Inflammatory macrophage (primary cell): Measurements from ENCODE around the gene MBD6.
"Not testable (repeated sequence)": the region's sequence is repeated elsewhere in the genome, so short reads cannot be mapped to it uniquely, and the experiment has no call there.

Experiments used
- DNase-seq, 2 donors: peaks; one replicate each; pipeline ENCODE4 v3.0.0-alpha.2; 2020 to 2022

Gene MBD6

DNA sequence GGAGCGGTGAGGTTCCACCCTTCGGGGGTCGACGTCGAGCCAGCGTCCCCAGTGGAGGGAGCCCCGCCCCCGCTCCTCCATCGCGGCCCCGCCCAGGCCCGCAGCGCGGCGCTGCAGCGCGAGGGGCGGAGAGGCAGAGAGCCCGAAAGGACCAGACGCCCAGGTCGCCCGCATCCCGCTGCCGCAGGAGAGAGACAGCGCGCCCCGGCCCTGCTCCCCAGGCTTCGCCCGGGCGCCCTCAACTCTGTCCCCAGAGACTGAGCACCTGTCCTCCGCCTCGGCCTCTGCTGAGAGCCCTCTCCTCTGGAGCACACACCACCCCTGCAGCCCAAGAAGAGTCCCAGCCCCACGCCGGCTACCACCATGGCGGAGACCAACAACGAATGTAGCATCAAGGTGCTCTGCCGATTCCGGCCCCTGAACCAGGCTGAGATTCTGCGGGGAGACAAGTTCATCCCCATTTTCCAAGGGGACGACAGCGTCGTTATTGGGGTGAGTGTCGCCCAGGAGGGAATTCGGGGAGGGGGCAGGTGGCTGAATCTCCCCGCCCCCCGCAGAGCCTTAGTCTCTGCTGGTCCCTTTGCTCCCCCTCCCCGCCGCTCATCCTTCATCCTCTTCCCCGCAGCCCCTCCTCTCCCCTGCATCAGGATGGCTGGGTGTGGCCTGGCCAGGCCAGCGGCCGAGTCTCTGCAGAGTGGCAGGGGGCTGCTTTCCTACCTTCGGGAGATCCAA is 27.5 kb downstream of the MBD6 start, which contains the start of gene KIF5A:
Gene KIF5A, plus strand, starts transcription at position 136 of the 732 bp plus-strand sequence. Its CDS starts 228 bp downstream, at position 364.
- DNase-seq, result no peak

GRCh38 chr12:57550641-57551549 is 28.3 kb downstream of the MBD6 start:
- DNase-seq, result no peak

- no peak for DNase-seq
Measured at GRCh38 chr12:57551637-57552305, 29.1 kb downstream of the MBD6 start.

DNA sequence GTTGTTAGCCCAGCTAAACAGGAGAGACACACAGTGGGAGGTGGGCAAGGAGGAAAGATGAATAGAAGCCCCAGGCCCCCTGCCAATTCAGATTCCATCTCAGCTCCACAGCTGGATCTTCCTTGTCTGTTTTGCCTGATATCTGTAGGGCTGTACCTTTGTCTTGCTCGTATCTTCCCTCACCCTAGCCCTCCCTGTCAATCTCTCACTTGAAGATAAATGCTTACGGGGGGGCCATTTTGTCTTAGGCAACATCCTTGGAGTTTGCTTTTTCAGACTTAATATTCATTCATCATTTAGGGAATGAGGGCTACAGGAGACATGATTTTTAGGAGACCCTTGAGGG is 29.7 kb downstream of the MBD6 start:
- DNase-seq, result no peak

GRCh38 chr12:57552835-57553313 is 30.2 kb downstream of the MBD6 start:
- DNase-seq, result no peak

DNA sequence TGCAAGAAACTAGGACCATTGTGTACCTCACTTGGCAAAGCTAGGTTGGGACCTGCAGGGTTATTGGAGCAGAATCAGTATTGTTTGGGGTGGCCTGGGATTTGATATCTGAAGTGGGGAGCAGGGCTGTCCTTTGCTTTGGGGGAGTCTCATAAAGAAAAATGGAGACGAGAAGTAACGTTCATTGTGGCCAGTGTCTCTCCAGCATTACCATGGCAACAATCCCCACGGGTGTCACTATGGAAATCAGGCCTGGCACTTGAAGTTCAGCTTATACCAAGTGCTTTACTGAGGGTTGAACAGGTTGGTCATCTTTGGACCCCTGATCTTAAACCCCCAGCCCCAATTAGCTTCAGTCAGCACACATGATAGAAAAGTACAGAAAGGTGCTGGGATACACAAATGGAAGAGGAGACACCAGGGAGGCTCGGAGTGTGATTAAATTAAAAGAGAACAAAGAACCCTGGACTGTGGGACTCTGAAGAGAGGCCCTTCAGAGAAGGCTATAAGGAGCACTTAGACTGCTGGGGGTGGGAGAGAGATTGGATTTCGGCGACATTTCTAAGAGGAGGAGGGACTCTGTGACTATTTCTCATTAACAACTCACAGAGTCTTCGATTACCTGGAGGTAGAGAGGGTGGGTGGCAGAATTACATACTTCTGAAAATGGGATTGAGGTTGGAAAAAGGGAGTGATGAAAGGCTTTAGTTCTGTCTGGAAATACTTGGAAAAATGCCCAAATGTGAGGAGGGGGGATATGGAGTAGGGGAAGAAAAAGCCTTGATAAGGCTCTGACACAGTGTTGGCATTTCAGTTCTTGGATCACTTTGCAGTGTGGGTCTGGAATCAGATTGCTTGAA is 30.9 kb downstream of the MBD6 start:
- DNase-seq, result no peak

DNA sequence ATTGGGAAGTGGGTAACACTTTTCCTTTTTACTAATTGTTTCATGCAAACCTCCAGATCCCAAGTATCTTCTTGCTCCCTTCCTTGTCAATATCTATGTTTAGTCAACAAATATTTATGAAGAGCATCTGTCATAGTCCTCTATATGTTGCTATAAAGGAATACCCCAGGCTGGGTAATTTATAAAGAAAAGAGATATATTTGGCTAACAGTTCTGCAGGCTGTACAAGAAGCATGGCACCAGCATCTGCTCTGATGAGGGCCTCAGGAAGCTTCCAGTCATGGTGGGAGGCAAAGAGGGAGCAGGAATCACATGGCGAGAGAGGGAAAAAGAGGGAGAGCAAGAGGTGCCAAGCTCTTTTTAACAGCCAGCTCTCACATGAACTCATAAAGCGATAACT is 31.8 kb downstream of the MBD6 start:
- no peak for DNase-seq

DNA sequence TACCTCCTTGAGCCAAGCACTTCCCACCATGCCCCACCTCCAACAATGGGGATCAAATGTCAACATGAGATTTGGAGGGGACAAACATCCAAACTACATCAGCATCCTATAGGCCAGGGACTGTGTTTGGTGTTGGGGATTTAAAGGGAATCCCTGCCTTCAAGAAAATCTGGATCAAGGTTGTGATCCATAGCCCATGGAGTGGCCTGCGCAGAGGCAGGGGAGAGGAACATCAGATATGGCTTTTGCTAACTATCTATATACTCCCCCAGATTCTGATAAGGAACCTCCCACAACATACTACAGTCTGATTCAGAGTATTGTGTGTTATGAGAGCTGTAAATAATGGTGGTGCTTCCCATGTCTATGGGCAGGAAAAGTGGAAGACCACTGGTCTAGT is 32.3 kb downstream of the MBD6 start:
- DNase-seq, result no peak

DNA sequence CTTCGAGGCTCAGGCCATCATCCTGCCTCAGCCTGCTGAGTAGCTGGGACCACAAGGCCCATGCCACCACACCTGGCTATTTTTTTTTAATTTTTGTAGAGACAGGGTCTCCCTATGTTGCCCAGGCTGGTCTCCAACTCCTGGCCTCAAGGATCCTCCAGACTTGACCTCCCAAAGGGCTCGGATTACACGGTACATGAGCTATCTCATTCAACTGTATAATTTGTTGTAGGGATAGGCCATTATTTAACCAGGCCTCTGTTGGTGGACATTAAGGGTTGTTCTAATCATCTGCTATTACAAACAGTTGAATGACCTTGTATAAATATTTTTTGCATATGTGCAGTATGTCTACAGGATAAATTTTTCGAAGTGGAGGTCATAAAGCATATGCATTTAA is 36.2 kb downstream of the MBD6 start:
- no peak for DNase-seq

- no peak for DNase-seq
Measured at GRCh38 chr12:57560516-57560915, 37.9 kb downstream of the MBD6 start.

DNA sequence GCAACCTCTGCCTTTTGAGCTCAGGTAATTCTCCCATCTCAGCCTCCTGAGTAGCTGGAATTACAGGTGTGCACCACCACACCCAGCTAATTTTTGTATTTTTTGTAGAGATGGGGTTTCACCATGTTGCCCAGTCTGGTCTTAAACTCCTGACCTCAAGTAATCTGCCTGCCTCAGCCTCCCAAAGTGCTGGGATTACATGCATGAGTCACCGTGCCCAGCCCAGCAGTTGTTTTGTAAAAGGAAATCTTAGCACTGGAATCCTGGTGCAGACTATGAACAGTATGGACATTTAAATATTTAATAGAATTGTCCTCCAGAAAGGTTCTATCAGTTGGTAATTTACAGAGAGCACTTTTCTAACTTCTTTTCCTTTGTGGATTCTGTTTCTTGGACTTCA is 38.5 kb downstream of the MBD6 start:
- not testable (repeated sequence) for DNase-seq

- no peak for DNase-seq
Measured at GRCh38 chr12:57563358-57563757, 40.7 kb downstream of the MBD6 start.

DNA sequence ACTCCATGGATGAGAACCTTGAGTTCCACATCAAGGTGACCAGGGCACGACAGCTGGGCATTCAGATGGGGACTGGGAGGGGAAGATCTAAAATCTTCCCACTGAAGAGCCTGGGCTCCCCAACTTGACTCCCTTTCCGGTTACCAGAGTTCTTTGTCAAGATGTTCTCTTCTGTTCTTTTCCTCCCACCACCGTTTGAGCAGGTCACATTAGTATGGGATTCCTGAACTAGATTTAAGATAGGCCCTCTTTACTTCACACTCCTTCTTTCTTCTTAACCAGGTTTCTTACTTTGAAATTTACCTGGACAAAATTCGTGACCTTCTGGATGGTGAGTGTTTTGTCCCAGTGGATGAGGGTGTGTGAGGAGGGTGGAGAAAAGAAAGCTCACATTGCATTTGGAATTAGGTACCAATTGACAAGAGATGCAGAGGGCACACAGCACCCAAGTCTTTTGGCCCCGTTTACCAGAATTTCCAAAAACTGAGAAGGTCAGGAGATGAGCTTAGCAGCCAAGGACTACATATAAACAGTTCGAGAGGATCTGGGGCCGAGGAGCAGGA is 41.6 kb downstream of the MBD6 start:
- DNase-seq, result no peak

DNA sequence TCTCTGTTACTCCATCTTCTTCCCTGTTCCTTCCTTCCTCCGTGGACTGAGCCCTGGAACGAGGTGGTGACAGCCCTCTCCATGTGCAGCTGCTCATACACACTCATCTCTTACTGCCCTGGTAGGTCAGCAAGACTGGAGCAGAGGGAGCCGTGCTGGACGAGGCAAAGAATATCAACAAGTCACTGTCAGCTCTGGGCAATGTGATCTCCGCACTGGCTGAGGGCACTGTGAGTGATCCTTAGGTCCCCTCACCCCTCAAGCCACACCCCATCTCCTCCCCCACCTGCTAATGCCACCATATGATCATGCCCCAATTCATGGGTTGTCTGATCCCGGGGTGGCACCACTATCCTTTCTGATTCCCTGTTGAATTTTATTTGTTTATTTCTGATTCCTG is 46.2 kb downstream of the MBD6 start:
- DNase-seq, result no peak

DNA sequence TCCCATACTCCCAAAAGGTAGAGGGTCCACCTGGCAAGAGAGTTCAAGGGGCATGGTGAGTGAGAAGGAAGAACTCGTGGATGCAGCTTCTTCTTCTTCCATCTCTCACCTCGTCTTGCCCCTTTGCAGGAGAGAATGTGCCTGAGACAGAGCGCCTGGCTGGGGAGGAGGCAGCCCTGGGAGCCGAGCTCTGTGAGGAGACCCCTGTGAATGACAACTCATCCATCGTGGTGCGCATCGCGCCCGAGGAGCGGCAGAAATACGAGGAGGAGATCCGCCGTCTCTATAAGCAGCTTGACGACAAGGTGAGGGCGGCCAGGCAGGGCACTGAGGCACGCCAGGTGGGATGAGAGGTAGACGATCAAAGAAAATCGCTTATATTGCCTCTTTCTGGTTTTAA is 47.2 kb downstream of the MBD6 start:
- no peak for DNase-seq

DNA sequence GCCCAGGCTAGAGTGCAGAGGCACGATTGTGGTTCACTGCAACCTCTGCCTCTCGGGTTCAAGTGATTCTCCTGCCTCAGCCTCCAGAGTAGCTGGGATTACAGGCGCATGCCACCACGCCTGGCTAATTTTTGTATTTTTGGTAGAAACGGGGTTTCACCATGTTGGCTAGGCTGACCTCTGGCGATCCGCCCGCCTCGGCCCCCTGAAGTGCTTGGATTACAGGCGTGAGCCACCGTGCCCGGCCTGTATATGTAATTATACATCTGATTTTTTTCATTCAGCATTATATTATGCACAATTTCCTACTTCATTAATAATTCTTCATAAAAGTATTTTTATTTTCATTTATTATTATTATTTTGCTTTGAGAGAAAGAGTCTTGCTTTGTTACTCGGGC is 47.8 kb downstream of the MBD6 start:
- not testable (repeated sequence) for DNase-seq

- DNase-seq, result no peak
Measured at GRCh38 chr12:57571926-57572762, 49.5 kb downstream of the MBD6 start.

GRCh38 chr12:57574795-57575194 is 52.2 kb downstream of the MBD6 start:
- no peak for DNase-seq

GRCh38 chr12:57575771-57576612 is 53.4 kb downstream of the MBD6 start:
- no peak for DNase-seq

DNA sequence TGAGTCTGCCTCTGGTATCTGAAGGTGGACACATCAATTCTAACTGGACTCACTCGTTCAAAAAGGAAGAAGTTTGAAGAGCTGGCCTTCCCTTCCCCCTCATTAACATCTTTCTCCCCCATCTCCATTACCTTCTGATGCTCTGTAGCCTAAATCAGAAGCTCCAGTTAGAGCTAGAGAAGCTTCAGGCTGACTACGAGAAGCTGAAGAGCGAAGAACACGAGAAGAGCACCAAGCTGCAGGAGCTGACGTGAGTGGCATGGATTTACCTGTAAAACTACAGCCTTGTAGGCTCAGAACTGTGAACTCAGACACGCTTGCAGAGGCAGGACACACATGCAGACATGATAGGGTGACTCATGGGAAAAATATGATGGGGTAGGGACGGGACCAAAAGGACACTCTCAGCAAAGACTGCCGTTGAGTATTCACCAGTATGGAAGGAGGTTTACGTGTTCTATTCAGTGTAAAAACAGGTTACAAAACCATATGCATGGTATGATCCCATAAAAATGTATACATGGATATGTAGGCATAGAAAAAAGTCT is 54.1 kb downstream of the MBD6 start:
- no peak for DNase-seq
